Trophoblast cell (in vitro differentiated cells and primary cell): ENCODE measurements around the gene CARD9.

Experiments
- DNase-seq, 2 donors: peaks; one replicate each; pipeline ENCODE4 v3.0.0-alpha.2; 2016
- H2AFZ ChIP-seq: 2 replicates; pipeline ENCODE4 v1.6.1; 2013; ENCODE audit warnings: low read length, moderate library complexity, mild to moderate bottlenecking; ENCODE audit not compliant: insufficient read depth, poor library complexity
- H2AK5ac ChIP-seq: 2 replicates; pipeline ENCODE4 v1.6.1; 2013; ENCODE audit warnings: mild to moderate bottlenecking, low read length
- H2BK120ac ChIP-seq: 2 replicates; pipeline ENCODE4 v1.6.1; 2013; ENCODE audit warnings: low read length, mild to moderate bottlenecking, moderate library complexity; ENCODE audit not compliant: insufficient read depth, poor library complexity
- H2BK12ac ChIP-seq: 2 replicates; pipeline ENCODE4 v1.6.1; 2013; ENCODE audit warnings: mild to moderate bottlenecking, low read length, moderate library complexity
- H2BK5ac ChIP-seq: 2 replicates; pipeline ENCODE4 v1.6.1; 2013; ENCODE audit warnings: low read length, low read depth, moderate library complexity, mild to moderate bottlenecking; ENCODE audit not compliant: poor library complexity
- H3K14ac ChIP-seq: 2 replicates; pipeline ENCODE4 v1.6.1; 2013; ENCODE audit warnings: mild to moderate bottlenecking, low read length
- H3K18ac ChIP-seq: 2 replicates; pipeline ENCODE4 v1.6.1; 2013; ENCODE audit warnings: mild to moderate bottlenecking, low read length
- H3K23ac ChIP-seq: 2 replicates; pipeline ENCODE4 v1.6.1; 2013; ENCODE audit warnings: low read length
- H3K27ac ChIP-seq: 2 replicates; pipeline ENCODE4 v1.5.1; 2013; ENCODE audit warnings: low read depth, mild to moderate bottlenecking, inconsistent platforms, low read length, moderate library complexity
- H3K27me3 ChIP-seq: 2 replicates; pipeline ENCODE4 v1.6.1; 2013; ENCODE audit warnings: inconsistent platforms, mild to moderate bottlenecking, low read length, moderate library complexity; ENCODE audit not compliant: insufficient read depth
- H3K36me3 ChIP-seq, 2 experiments: 1 replicate in 1 of 2; 2 replicates in 1 of 2; pipeline ENCODE4 v1.6.1; 2013; ENCODE audit warnings: low read length in 2 of 2, mild to moderate bottlenecking in 2 of 2, moderate library complexity in 1 of 2; ENCODE audit not compliant: insufficient read depth in 2 of 2, control insufficient read depth in 1 of 2
- H3K4ac ChIP-seq: 2 replicates; pipeline ENCODE4 v1.6.1; 2013; ENCODE audit warnings: low read depth, mild to moderate bottlenecking, low read length, moderate library complexity
- H3K4me1 ChIP-seq, 2 experiments: 1 replicate in 1 of 2; 2 replicates in 1 of 2; pipeline ENCODE4 v1.6.1; 2013; ENCODE audit warnings: low read length in 2 of 2, mild to moderate bottlenecking in 2 of 2, moderate library complexity in 1 of 2; ENCODE audit not compliant: insufficient read depth in 2 of 2, control insufficient read depth in 1 of 2
- H3K4me2 ChIP-seq: 2 replicates; pipeline ENCODE4 v1.6.1; 2013; ENCODE audit warnings: inconsistent platforms, mild to moderate bottlenecking, low read length, moderate library complexity
- H3K4me3 ChIP-seq: 2 replicates; pipeline ENCODE4 v1.5.1; 2013; ENCODE audit warnings: mild to moderate bottlenecking, low read depth, low read length, inconsistent platforms
- H3K79me1 ChIP-seq: one replicate; pipeline ENCODE4 v1.6.1; 2013; ENCODE audit warnings: low read length
- H3K79me2 ChIP-seq: 2 replicates; pipeline ENCODE4 v1.6.1; 2013; ENCODE audit warnings: low read length, mild to moderate bottlenecking; ENCODE audit not compliant: control insufficient read depth, insufficient read depth, poor library complexity
- H3K9ac ChIP-seq: 2 replicates; pipeline ENCODE4 v1.6.1; 2013; ENCODE audit warnings: mild to moderate bottlenecking, low read length
- H3K9me3 ChIP-seq: 2 replicates; pipeline ENCODE4 v1.6.1; 2013; ENCODE audit warnings: low read depth, mild to moderate bottlenecking, control low read depth, inconsistent platforms, low read length; ENCODE audit not compliant: insufficient read depth
- H4K12ac ChIP-seq: 2 replicates; pipeline ENCODE4 v1.6.1; 2013; ENCODE audit warnings: low read depth, mild to moderate bottlenecking, low read length, moderate library complexity
- H4K8ac ChIP-seq: 2 replicates; pipeline ENCODE4 v1.6.1; 2013; ENCODE audit warnings: low read depth, mild to moderate bottlenecking, low read length, moderate library complexity
- H4K91ac ChIP-seq: one replicate; pipeline ENCODE4 v1.6.1; 2013; ENCODE audit warnings: low read depth, mild to moderate bottlenecking, low read length, moderate library complexity
- WGBS: extraction: QIAGEN DNeasy Blood & Tissue Kit; methylation state at CpG from one replicate; pipeline ENCODE4 v1.1.7; 2013; ENCODE audit warnings: missing lambda C conversion rate; ENCODE audit not compliant: insufficient read length, insufficient coverage; ENCODE audit errors: extremely low coverage; 5-methylcytosine and 5-hydroxymethylcytosine counted together

CARD9 gene

DNA sequence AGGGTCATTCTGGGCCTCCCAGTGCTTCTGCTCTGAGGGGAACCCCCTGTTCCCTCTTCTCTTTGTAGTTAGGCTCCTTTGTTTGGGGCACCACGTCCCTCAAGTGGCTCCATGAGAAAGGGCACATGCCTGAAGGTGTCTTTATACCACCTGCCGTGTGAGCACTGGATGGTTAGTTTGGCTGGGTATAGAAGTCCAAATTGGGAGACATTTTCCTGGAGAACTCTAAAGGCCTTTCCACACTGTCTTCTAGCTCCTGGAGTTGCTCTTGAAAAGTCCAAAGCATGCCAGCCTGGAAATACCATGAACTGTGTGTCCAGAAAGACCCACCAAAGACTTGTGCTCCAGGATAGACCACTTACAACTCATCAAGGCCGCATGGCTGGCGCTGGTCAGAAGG is 58.5 kb downstream of the CARD9 start:
- H2BK12ac ChIP-seq, result no peak overlapping the region
- H3K23ac ChIP-seq, result no peak overlapping the region
- H3K4me3 ChIP-seq, result no peak overlapping the region
- H4K12ac ChIP-seq, result no peak overlapping the region
- H3K79me1 ChIP-seq, result no peaks in the 10 kb centered on the region
- no peaks in the 10 kb centered on the region for H3K4me1 ChIP-seq
- H2AFZ ChIP-seq, result no peak overlapping the region
- DNase-seq, result no peak
- no peak overlapping the region for H2BK5ac ChIP-seq
- H3K27ac ChIP-seq, result no peak overlapping the region
- no peak overlapping the region for H3K14ac ChIP-seq
- H4K91ac ChIP-seq, result no peak overlapping the region
- H2AK5ac ChIP-seq, result no peak overlapping the region
- H2BK120ac ChIP-seq, result no peak overlapping the region
- no peaks in the 10 kb centered on the region for H3K36me3 ChIP-seq
- no peaks in the 10 kb centered on the region for H3K27me3 ChIP-seq
- no peak overlapping the region for H3K4me2 ChIP-seq
- WGBS, result no CpG with 5 or more reads among the region's 4 CpGs
- H3K4ac ChIP-seq, result no peak overlapping the region
- no peaks in the 10 kb centered on the region for H3K79me2 ChIP-seq
- H4K8ac ChIP-seq, result no peak overlapping the region
- H3K9me3 ChIP-seq, result peaks cover 15% of the 10 kb centered on the region
- no peak overlapping the region for H3K9ac ChIP-seq
- no peak overlapping the region for H3K18ac ChIP-seq

GRCh38 chr9:136314056-136314416 is 59.4 kb downstream of the CARD9 start:
- H4K91ac ChIP-seq, result no peak overlapping the region
- no peak overlapping the region for H4K8ac ChIP-seq
- no peak overlapping the region for H3K4me3 ChIP-seq
- H3K9ac ChIP-seq, result no peak overlapping the region
- H3K9me3 ChIP-seq, result peaks cover 17% of the 10 kb centered on the region
- H3K4me2 ChIP-seq, result no peak overlapping the region
- no peaks in the 10 kb centered on the region for H3K4me1 ChIP-seq
- no peak overlapping the region for H2AFZ ChIP-seq
- no peaks in the 10 kb centered on the region for H3K27me3 ChIP-seq
- H3K79me1 ChIP-seq, result no peaks in the 10 kb centered on the region
- no peak overlapping the region for H2BK12ac ChIP-seq
- no peaks in the 10 kb centered on the region for H3K36me3 ChIP-seq
- H3K27ac ChIP-seq, result no peak overlapping the region
- H4K12ac ChIP-seq, result no peak overlapping the region
- no CpG with 5 or more reads among the region's 3 CpGs for WGBS
- H3K18ac ChIP-seq, result no peak overlapping the region
- H3K4ac ChIP-seq, result no peak overlapping the region
- no peaks in the 10 kb centered on the region for H3K79me2 ChIP-seq
- H2AK5ac ChIP-seq, result no peak overlapping the region
- DNase-seq, result no peak
- H2BK5ac ChIP-seq, result no peak overlapping the region
- no peak overlapping the region for H2BK120ac ChIP-seq
- no peak overlapping the region for H3K14ac ChIP-seq
- no peak overlapping the region for H3K23ac ChIP-seq
